BLaER1 treated with 17β-estradiol and CSF1 and Interleukin-3, amounts not matched to agents 10 nM and 100 nM (cell line): Measurements from ENCODE around the gene HDX.

Source experiments
- H3K27ac ChIP-seq, 11 experiments: shearing (Covaris generic); formaldehyde crosslinking; 2 replicates each; pipeline ENCODE4 v1.8.1; 2022
- H3K27me3 ChIP-seq, 11 experiments: shearing (Covaris generic); formaldehyde crosslinking; 2 replicates each; pipeline ENCODE4 v1.8.1; 2022
- H3K36me3 ChIP-seq, 11 experiments: shearing (Covaris generic); formaldehyde crosslinking; 2 replicates each; pipeline ENCODE4 v1.8.1; 2022
- H3K4me1 ChIP-seq, 10 experiments: shearing (Covaris generic); formaldehyde crosslinking; 2 replicates each; pipeline ENCODE4 v1.8.1; 2022
- H3K4me2 ChIP-seq, 11 experiments: shearing (Covaris generic); formaldehyde crosslinking; 2 replicates each; pipeline ENCODE4 v1.8.1; 2022
- H3K4me3 ChIP-seq, 10 experiments: shearing (Covaris generic); formaldehyde crosslinking; 2 replicates each; pipeline ENCODE4 v1.8.1; 2022
- H3K9ac ChIP-seq, 11 experiments: shearing (Covaris generic); formaldehyde crosslinking; 2 replicates each; pipeline ENCODE4 v1.8.1; 2022
- H3K9me3 ChIP-seq, 11 experiments: shearing (Covaris generic); formaldehyde crosslinking; replicated peaks in 1 of 11; 2 replicates each; pipeline ENCODE4 v1.8.1; 2022
- H4K20me1 ChIP-seq, 11 experiments: shearing (Covaris generic); formaldehyde crosslinking; 2 replicates each; pipeline ENCODE4 v1.8.1; 2022
- Cebpa-rat ChIP-seq, 11 experiments: shearing (Covaris generic); IDR thresholded peaks; 2 replicates each; pipeline ENCODE4 v1.8.1; 2022

Gene HDX

DNA sequence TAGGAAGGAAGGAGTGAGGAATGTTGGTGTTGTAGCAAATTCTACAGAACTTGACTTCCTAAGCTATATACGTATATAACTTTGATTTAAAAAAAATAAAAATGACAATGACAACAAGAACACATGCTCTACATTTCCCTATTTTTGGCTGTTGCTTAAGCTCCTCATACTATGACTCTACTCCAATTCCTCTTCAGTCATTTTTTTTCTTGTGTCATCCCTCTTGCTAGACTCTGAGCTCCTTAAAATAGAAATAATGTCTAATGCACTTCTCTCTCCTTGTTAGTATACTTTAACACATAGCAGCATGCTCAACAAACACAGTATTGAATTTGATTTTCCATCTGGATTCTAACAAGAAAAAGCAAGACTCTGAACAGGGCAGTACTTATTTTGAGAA is 144.0 kb downstream of the HDX start:
- no peaks in the 10 kb centered on the region for H4K20me1 ChIP-seq
- H3K27me3 ChIP-seq: peaks cover 10 to 81% (median 48%) of the 10 kb centered on the region in 11 experiments; a peak in 20 of 22 replicates
- no peaks in the 10 kb centered on the region for H3K36me3 ChIP-seq
- no peaks in the 10 kb centered on the region for H3K4me1 ChIP-seq
- H3K9ac ChIP-seq: no peak overlapping the region
- H3K4me3 ChIP-seq: no peak overlapping the region
- H3K9me3 ChIP-seq: peaks cover 0 to 5% (median 0%) of the 10 kb centered on the region in 11 experiments; a peak in 3 of 22 replicates
- no peak overlapping the region for H3K27ac ChIP-seq
- no peak overlapping the region for H3K4me2 ChIP-seq
- TF ChIP-seq Cebpa-rat (IDR thresholded peaks at IDR 0.05): no peak

DNA sequence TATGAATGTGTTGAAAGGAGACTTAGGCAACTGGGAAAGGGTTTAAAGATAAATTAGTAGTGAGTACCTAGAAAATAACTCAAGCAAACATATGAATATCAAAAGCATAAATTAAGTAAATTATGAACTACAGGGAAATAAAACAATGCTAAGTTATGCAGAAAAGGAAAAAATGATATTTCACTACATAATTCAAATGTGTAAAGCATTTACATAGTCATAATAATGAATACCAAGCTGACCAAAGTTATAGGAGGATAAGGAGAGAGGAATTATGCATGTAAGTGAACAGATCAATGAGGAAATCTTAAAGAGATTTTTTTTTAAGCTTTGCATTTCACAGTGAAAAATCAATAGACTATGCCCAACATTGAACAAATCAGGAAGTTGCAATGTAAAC is 145.0 kb downstream of the HDX start:
- TF ChIP-seq Cebpa-rat (IDR thresholded peaks at IDR 0.05): no peak
- Histone ChIP-seq H3K27me3 (peaks cover 20 to 86% (median 58%) of the 10 kb centered on the region in 11 experiments; a peak in 21 of 22 replicates), H3K4me2 (no peak overlapping the region), H3K9ac (no peak overlapping the region), H4K20me1 (no peaks in the 10 kb centered on the region), H3K27ac (no peak overlapping the region), H3K4me1 (no peaks in the 10 kb centered on the region), H3K9me3 (peaks cover 0 to 5% (median 0%) of the 10 kb centered on the region in 11 experiments; a peak in 3 of 22 replicates), H3K4me3 (no peak overlapping the region), H3K36me3 (no peaks in the 10 kb centered on the region)

DNA sequence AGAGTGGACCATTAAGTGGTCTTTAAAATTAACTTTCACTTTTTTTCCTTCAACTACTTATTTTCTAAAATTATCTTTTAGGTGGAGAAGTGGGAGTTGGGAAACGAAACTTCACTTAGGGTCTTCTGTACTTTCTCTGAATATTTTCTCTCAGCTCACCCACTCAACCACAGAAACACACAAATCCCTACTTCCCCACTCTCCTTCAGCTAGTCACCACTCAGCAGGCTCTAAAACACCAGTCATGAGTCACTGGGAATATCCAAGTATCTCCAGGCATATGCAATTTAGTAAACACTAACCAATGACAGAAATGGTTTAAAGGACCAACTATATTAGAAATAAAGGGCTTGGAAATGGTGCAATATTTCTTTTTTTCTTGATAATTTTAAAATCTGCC is 161.3 kb downstream of the HDX start:
- H3K4me2 ChIP-seq: no peak overlapping the region
- peaks cover 0 to 5% (median 0%) of the 10 kb centered on the region in 11 experiments; a peak in 3 of 22 replicates for H4K20me1 ChIP-seq

GRCh38 chrX:84339507-84340364 is 162.5 kb downstream of the HDX start:
- no peak for TF ChIP-seq Cebpa-rat (IDR thresholded peaks at IDR 0.05)
- Histone ChIP-seq H3K4me1 (no peaks in the 10 kb centered on the region), H4K20me1 (peaks cover 0 to 5% (median 0%) of the 10 kb centered on the region in 11 experiments; a peak in 3 of 22 replicates), H3K27ac (no peak overlapping the region), H3K4me2 (no peak overlapping the region), H3K36me3 (no peaks in the 10 kb centered on the region), H3K9ac (no peak overlapping the region), H3K4me3 (no peak overlapping the region), H3K27me3 (peaks cover 74 to 98% (median 93%) of the 10 kb centered on the region in 11 experiments), H3K9me3 (no peaks in the 10 kb centered on the region)

More for the DNA sequence above, 161.3 kb downstream of the HDX start:
- Histone ChIP-seq H3K9me3 (no peaks in the 10 kb centered on the region), H3K27me3 (peaks cover 74 to 98% (median 93%) of the 10 kb centered on the region in 11 experiments), H3K9ac (no peak overlapping the region), H3K27ac (no peak overlapping the region), H3K36me3 (no peaks in the 10 kb centered on the region), H3K4me3 (no peak overlapping the region), H3K4me1 (no peaks in the 10 kb centered on the region)
- TF ChIP-seq Cebpa-rat (IDR thresholded peaks at IDR 0.05): no peak

DNA sequence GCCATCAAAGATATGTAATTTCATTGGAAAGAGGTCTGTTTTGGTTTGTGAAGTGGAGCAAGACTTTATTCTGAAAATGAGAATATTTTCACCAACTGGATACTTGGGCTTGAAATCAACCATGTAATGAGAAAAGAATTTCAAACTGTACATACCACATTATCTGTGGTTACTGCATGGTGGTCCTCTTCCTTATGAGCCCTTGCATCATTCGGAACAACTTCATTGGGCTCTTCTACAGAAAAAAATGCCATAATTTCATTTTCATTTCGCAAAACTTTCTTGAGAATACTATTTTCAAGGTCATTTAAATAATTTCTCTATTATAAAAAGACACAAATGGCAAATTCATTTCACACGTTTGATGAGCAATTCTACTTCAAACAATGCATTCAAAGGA is 165.6 kb downstream of the HDX start:
- Histone ChIP-seq H3K27ac (no peak overlapping the region), H4K20me1 (peaks cover 0 to 5% (median 0%) of the 10 kb centered on the region in 11 experiments; a peak in 3 of 22 replicates), H3K4me2 (no peak overlapping the region), H3K9me3 (no peaks in the 10 kb centered on the region), H3K27me3 (peaks cover 61 to 98% (median 87%) of the 10 kb centered on the region in 11 experiments), H3K9ac (no peak overlapping the region), H3K4me3 (no peak overlapping the region), H3K4me1 (peaks cover 0 to 7% (median 0%) of the 10 kb centered on the region in 10 experiments; a peak in 4 of 20 replicates), H3K36me3 (no peaks in the 10 kb centered on the region)
- TF ChIP-seq Cebpa-rat (IDR thresholded peaks at IDR 0.05): no peak

DNA sequence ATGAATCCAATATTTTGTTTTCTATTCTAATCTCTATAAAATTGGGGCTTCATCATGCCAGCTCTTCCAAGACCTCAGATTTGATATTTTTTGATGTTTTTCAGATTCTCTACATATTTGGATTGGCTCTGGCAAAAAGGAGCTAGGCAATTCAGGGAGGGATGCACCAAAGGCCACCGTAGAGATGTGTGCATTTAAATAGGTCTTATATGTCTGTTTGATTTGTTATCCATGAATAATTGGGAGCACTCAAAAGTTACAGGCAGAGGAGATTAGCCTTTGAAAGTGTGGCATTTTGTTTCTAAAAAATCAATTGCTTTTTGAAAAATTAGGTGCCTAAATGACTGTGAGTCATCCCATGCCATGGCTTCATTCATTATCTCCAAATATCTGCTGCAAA is 167.1 kb downstream of the HDX start:
- H3K4me3 ChIP-seq: no peak overlapping the region
- H3K27ac ChIP-seq: no peak overlapping the region
- no peaks in the 10 kb centered on the region for H3K9me3 ChIP-seq
- H3K4me1 ChIP-seq: peaks cover 0 to 7% (median 0%) of the 10 kb centered on the region in 10 experiments; a peak in 4 of 20 replicates
- peaks cover 0 to 5% (median 0%) of the 10 kb centered on the region in 11 experiments; a peak in 2 of 22 replicates for H4K20me1 ChIP-seq
- H3K36me3 ChIP-seq: no peaks in the 10 kb centered on the region
- no peak overlapping the region for H3K9ac ChIP-seq
- H3K4me2 ChIP-seq: no peak overlapping the region
- TF ChIP-seq Cebpa-rat (IDR thresholded peaks at IDR 0.05): no peak
- H3K27me3 ChIP-seq: peaks cover 49 to 97% (median 80%) of the 10 kb centered on the region in 11 experiments

DNA sequence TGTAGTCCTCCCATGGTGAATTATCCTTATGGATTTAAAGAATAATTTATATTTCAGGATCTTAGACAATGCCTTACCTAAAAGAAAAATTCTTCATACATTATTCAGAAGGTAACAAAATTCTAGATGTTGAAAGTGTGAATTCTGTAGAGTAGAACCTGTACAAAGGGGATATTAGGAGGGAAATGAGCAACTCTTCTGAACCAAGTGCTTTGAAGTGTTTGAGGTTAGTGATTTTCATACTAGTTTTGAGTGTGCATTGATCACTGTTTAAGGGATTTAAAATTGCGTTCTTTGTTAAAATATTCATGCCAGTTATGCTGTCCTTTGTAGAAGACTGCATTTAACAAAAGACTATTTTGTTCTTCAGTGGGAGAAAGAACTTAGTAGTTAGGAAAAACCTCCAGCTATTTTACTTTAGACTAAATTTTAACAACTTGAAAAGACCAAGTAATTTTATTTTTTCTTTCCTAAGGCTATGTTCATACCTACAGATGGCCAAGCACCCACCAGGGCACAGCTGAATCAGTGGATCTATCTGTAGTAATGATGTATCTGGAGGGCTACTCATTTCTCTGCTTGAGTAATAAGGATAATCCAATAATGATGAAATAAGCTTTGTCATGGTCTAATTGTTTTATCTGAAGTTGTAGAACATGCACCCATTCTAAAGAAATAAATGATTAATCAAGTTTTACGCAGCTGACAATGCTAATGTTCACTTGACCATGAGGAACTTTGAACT is 180.0 kb downstream of the HDX start:
- Histone ChIP-seq H3K9ac (no peak overlapping the region), H3K36me3 (no peaks in the 10 kb centered on the region), H3K4me2 (no peak overlapping the region), H3K9me3 (no peaks in the 10 kb centered on the region), H3K27ac (no peak overlapping the region), H3K4me3 (no peak overlapping the region), H3K27me3 (peaks cover 46 to 100% (median 97%) of the 10 kb centered on the region in 11 experiments), H4K20me1 (no peaks in the 10 kb centered on the region), H3K4me1 (no peaks in the 10 kb centered on the region)
- TF ChIP-seq Cebpa-rat (IDR thresholded peaks at IDR 0.05): no peak

DNA sequence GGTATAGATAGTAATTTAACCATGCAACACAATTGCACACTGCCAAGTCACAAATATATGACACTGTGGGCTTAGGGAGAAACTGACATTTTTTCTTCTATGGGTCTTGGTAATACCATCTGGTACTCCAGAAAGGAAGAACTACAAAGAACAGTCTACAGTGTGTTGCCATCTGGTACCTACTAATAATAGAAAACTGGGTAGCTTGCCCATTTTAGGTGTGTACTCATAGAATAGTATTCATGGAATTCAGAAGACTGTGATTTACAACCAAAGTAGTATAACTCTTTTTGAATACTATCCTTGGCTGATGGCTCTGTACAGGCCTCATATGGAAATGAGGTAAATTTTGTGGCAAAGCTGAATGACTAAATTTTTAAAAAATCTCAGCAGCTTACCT is 181.6 kb downstream of the HDX start:
- no peaks in the 10 kb centered on the region for H3K36me3 ChIP-seq
- no peaks in the 10 kb centered on the region for H3K4me1 ChIP-seq
- H3K4me3 ChIP-seq: no peak overlapping the region
- no peak overlapping the region for H3K27ac ChIP-seq
- no peak for TF ChIP-seq Cebpa-rat (IDR thresholded peaks at IDR 0.05)
- H4K20me1 ChIP-seq: no peaks in the 10 kb centered on the region
- H3K9me3 ChIP-seq: peaks cover 0 to 4% (median 0%) of the 10 kb centered on the region in 11 experiments; a peak in 4 of 22 replicates
- H3K9ac ChIP-seq: no peak overlapping the region
- no peak overlapping the region for H3K4me2 ChIP-seq
- H3K27me3 ChIP-seq: peaks cover 43 to 94% (median 89%) of the 10 kb centered on the region in 11 experiments

DNA sequence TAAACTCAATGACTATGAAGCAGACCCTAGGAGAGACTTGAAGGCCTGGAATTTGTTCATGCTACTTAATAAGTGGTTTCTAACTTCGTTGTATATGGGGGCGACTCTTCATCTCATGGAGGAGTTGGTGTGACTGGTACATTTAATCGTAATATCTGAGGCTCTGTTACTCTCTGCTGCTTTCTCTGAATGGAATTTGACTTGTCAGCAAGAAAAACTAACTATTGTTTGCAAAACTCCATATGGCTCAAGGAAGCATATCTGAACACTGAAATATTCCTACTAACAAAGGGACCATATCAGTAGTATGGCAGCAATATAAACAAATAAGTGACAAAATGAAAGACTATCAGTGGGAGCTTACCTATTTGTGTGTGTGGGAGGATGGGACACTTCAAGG is 182.2 kb downstream of the HDX start:
- no peak overlapping the region for H3K27ac ChIP-seq
- H3K4me2 ChIP-seq: no peak overlapping the region
- peaks cover 45 to 94% (median 90%) of the 10 kb centered on the region in 11 experiments for H3K27me3 ChIP-seq
- H3K4me3 ChIP-seq: no peak overlapping the region
- no peak for TF ChIP-seq Cebpa-rat (IDR thresholded peaks at IDR 0.05)
- no peaks in the 10 kb centered on the region for H3K4me1 ChIP-seq
- H3K9me3 ChIP-seq: peaks cover 0 to 10% (median 4%) of the 10 kb centered on the region in 11 experiments; a peak in 11 of 22 replicates
- H4K20me1 ChIP-seq: no peaks in the 10 kb centered on the region
- H3K36me3 ChIP-seq: no peaks in the 10 kb centered on the region
- H3K9ac ChIP-seq: no peak overlapping the region
